Coronary artery (tissue), 2 donors: ENCODE data around the gene MARK1.

ENCODE experiments used
- DNase-seq: peaks from one replicate; pipeline ENCODE4 v3.0.0-alpha.2; 2017; ENCODE audit warnings: low spot score
- H3K27ac ChIP-seq, 2 donors: fragments of 200-600 bp; sonication (generic); one replicate each; pipeline ENCODE4 v1.5.1; 2016 to 2019
- H3K4me3 ChIP-seq: fragments of 200-600 bp; sonication (generic); 2 replicates; pipeline ENCODE4 v1.5.1; 2016; ENCODE audit warnings: mild to moderate bottlenecking, moderate library complexity
- CTCF ChIP-seq: fragments of 200-600 bp; sonication (generic); IDR thresholded peaks from one replicate; pipeline ENCODE4 v1.5.1; 2019; ENCODE audit warnings: antibody characterized with exemption

MARK1 gene

GRCh38 chr1:220708936-220709801 is 181.2 kb downstream of the MARK1 start:
- TF ChIP-seq CTCF, result no peak
- H3K4me3 ChIP-seq, result no peak overlapping the region
- no peak for DNase-seq
- no peak overlapping the region for H3K27ac ChIP-seq

GRCh38 chr1:220710333-220710732 is 182.4 kb downstream of the MARK1 start:
- Histone ChIP-seq H3K27ac (no peak overlapping the region), H3K4me3 (no peak overlapping the region)
- no peak for TF ChIP-seq CTCF
- DNase-seq, result no peak

GRCh38 chr1:220711056-220711809 is 183.3 kb downstream of the MARK1 start:
- Histone ChIP-seq H3K4me3 (no peak overlapping the region), H3K27ac (no peak overlapping the region)
- no peak for TF ChIP-seq CTCF
- DNase-seq, result no peak
